HUES48 (cell line): Measurements from ENCODE around the gene MYO18A.

Experiments used
- H3K27ac ChIP-seq: one replicate; pipeline ENCODE4 v1.7.0; 2013; ENCODE audit warnings: low read depth, low read length, inconsistent platforms
- H3K27me3 ChIP-seq: 2 replicates; pipeline ENCODE4 v1.6.1; 2013; ENCODE audit warnings: mild to moderate bottlenecking, low read length; ENCODE audit not compliant: control insufficient read depth, insufficient read depth
- H3K36me3 ChIP-seq: 2 replicates; pipeline ENCODE4 v1.6.1; 2013; ENCODE audit warnings: low read length; ENCODE audit not compliant: control insufficient read depth, insufficient read depth
- H3K4me1 ChIP-seq: 2 replicates; pipeline ENCODE4 v1.6.1; 2013; ENCODE audit warnings: mild to moderate bottlenecking, low read length; ENCODE audit not compliant: control insufficient read depth, insufficient read depth
- H3K4me3 ChIP-seq: 2 replicates; pipeline ENCODE4 v1.5.1; 2013; ENCODE audit warnings: mild to moderate bottlenecking, low read depth, low read length
- H3K9ac ChIP-seq: 2 replicates; pipeline ENCODE4 v1.6.1; 2013; ENCODE audit warnings: mild to moderate bottlenecking, low read depth, low read length, moderate library complexity
- H3K9me3 ChIP-seq: 2 replicates; pipeline ENCODE4 v1.6.1; 2013; ENCODE audit warnings: low read length; ENCODE audit not compliant: control insufficient read depth, insufficient read depth

The MYO18A gene

DNA sequence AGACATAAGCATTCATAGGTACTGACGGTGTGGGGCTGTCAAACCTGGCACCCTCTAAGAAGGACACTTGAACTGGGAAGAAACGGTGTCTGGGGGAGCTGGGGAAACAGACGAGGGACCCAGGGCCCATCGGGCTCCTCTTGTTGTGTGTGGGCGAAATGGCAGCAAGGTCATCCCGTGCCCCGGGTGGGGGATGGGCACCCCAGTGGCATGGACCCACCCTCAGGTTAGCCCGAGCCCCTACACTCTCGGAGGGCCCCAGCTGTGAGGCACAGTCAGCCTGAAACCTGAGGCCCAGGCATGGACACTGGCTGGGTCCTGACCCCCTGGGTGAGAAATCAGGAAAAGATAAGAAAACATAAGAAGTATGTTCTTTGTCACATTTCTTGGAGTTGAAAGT, 57.1 kb downstream of the MYO18A start:
- Histone ChIP-seq H3K4me1 (no peaks in the 10 kb centered on the region), H3K4me3 (no peak overlapping the region), H3K9ac (no peak overlapping the region), H3K27me3 (no peaks in the 10 kb centered on the region), H3K36me3 (peaks cover 11% of the 10 kb centered on the region), H3K27ac (no peak overlapping the region), H3K9me3 (no peaks in the 10 kb centered on the region)

DNA sequence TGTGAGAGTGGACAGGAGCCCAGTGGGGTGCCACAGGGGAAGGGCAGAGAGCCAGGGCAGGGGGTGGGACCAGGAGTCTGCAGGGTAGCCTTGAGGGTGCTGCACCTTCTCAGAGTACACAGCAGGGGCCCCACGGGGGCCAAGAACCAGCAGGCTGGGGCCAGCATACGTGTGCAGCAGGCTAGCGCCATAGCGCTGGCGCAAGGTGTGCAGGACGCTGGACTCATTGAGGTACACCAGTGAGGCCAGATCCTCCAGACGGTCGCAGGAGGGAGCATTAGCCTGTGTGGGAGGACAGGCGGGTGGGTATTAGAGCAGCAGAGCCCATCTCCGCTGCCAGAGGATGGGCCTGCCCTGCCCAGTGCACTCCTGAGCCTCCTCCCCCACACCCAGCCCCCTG, 58.8 kb downstream of the MYO18A start:
- H3K27ac ChIP-seq: no peak overlapping the region
- H3K4me3 ChIP-seq: no peak overlapping the region
- H3K36me3 ChIP-seq: peaks cover 11% of the 10 kb centered on the region
- no peaks in the 10 kb centered on the region for H3K27me3 ChIP-seq
- H3K9ac ChIP-seq: no peak overlapping the region
- peaks cover 3% of the 10 kb centered on the region for H3K4me1 ChIP-seq
- no peaks in the 10 kb centered on the region for H3K9me3 ChIP-seq

DNA sequence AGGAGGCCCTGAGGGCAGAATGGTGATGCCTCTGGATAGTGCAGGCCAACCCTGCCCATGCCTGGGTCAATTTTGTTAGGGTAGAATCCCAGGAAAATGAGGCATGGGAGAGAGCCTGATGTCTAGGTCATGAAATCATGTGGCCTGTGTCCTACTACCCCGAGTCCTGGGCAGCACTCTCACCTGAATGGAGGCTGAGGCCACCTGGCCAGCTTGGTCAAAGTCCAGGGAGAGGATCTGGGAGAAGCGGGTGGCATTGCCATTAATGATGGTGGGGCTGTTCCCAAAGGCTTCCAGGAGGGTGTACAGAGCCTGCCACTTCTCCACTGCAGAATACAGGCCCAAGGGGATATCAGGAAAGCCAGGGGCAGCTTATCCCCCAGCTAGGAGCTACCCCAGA, 59.8 kb downstream of the MYO18A start:
- no peak overlapping the region for H3K27ac ChIP-seq
- H3K36me3 ChIP-seq: peaks cover 11% of the 10 kb centered on the region
- no peaks in the 10 kb centered on the region for H3K27me3 ChIP-seq
- no peak overlapping the region for H3K4me3 ChIP-seq
- H3K4me1 ChIP-seq: peaks cover 7% of the 10 kb centered on the region
- no peaks in the 10 kb centered on the region for H3K9me3 ChIP-seq
- no peak overlapping the region for H3K9ac ChIP-seq

DNA sequence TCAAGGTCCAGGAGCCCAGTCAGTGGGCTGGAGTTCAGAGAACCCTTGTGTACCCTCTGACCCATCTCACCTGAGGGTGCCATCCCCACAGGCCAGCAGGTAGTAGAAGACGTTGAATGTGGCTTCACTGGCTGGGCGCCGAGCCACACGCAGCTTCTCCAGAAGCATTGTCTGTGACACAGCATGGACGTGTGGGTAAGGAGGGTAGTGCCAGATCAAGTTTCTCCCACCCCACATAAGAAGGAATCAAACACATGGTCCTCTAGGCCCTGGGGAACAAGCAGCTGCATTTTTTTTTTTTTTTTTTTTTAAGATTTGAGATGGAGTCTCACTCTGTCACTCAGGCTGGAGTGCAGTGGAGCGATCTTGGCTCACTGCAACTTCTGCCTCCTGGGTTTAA, 60.9 kb downstream of the MYO18A start:
- H3K9ac ChIP-seq: no peak overlapping the region
- no peak overlapping the region for H3K4me3 ChIP-seq
- peaks cover 11% of the 10 kb centered on the region for H3K36me3 ChIP-seq
- H3K27me3 ChIP-seq: no peaks in the 10 kb centered on the region
- H3K4me1 ChIP-seq: peaks cover 7% of the 10 kb centered on the region
- H3K9me3 ChIP-seq: no peaks in the 10 kb centered on the region
- H3K27ac ChIP-seq: no peak overlapping the region

DNA sequence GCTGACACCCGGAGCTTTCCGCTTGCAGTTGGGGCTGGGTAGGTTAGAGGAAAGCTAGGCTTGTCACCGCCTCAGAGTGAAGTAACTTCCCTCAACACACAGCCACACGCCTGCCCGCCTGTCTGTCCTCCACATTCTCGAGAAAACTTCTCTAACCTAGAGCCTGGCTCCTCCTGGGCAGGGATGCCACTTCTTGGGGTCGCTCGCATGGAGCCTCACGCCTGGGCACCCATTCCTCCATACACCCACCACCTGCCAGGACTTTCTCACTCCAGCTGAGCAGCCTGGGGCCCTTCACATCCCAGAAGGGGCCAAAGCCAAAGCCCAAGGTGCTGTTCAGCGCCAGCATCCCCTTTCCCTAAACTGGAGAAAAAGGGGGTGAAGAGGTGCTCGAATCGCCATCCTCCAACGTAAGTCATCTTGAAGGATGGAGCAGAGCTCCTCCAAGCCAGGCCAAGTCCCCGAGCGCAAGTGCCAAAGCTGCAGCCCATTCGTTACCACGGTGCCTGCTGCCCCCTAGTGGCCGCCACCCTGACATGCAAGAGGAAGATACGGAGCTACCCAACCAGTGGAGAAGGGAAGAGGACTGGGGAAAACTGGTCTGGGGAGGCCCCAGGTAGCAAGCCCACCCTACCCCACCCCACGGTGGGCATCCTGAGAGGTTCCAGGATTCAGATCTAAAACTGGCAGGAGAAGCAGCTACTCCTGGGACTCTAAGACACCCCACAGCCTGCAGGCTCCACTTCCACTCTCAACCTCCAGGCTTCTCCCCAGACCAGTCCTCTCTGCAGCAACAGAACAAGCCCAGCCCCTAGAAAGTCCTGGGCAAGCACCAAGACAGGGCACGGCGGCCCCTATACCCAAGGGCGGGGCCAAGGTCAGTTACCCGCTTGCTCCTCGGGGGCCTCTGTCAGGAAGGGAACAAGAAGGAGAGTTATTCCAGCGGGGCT, 63.1 kb downstream of the MYO18A start:
- Histone ChIP-seq H3K9me3 (no peaks in the 10 kb centered on the region), H3K4me3 (no peak overlapping the region), H3K4me1 (peaks cover 7% of the 10 kb centered on the region), H3K36me3 (peaks cover 11% of the 10 kb centered on the region), H3K27ac (no peak overlapping the region), H3K9ac (no peak overlapping the region), H3K27me3 (no peaks in the 10 kb centered on the region)

DNA sequence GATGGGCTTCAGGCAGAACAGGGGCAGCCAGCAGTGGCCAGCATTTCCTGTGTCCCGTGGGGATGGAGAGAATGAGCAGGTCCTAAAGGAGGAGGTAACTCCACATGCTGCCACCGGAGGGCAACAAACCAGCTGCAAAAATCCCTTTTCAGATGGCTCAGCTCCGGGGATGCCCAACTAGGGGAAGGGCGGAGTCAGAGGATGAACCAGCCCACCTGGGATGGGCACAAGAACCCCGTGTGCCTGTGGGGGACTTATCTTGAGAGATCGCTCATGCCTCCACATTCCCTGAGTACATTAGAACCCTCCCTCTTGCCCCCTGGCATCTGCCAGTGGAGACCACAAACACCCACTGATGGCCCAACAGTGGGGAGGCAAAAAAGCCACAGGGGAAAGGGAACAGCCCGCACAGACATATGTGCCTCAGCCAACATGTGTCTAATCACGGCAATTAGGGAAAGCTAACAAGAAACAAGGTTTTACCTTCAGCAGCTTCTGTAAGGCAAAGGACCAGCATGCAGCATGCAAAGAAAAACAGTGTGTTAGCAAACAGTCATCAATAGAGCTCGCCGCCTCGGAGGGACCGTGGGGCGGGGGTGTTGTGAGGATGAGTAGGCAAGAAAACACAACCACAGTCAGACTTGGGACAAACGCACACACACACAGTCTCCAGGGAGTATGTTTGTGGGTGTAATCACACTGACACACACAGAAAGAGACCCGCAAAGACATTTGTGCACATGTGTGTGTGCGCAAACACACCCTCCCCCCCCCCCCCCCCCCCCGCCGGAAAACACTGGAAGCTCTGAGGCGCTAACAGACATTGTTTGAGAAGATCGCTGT, 64.0 kb downstream of the MYO18A start:
- Histone ChIP-seq H3K27ac (no peak overlapping the region), H3K4me3 (no peak overlapping the region), H3K9me3 (no peaks in the 10 kb centered on the region), H3K27me3 (no peaks in the 10 kb centered on the region), H3K36me3 (peaks cover 15% of the 10 kb centered on the region), H3K9ac (no peak overlapping the region), H3K4me1 (peaks cover 7% of the 10 kb centered on the region)

DNA sequence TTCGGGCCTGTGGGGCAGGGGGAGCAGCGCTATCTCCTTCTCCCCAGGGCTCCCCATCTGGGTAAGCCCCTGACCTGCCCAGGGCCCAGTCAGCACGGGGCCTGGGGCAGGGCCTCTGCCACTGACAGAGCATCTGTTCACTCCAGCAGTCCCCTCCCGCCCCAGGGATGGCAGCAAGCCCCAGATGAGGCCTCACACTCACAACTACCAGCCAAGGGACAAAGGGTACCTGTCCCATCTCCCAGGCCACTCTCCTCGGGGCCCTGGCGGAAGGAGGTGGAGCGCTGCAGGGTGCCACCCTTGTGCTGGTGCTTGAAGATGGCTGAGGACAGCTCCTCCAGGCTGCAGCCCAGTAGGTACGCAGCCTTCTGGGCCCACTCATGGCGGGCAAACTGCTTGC, 64.8 kb downstream of the MYO18A start:
- Histone ChIP-seq H3K4me3 (no peak overlapping the region), H3K4me1 (peaks cover 7% of the 10 kb centered on the region), H3K27ac (no peak overlapping the region), H3K9me3 (no peaks in the 10 kb centered on the region), H3K27me3 (no peaks in the 10 kb centered on the region), H3K9ac (no peak overlapping the region), H3K36me3 (peaks cover 16% of the 10 kb centered on the region; the same call in 1 of the 2 replicates)

DNA sequence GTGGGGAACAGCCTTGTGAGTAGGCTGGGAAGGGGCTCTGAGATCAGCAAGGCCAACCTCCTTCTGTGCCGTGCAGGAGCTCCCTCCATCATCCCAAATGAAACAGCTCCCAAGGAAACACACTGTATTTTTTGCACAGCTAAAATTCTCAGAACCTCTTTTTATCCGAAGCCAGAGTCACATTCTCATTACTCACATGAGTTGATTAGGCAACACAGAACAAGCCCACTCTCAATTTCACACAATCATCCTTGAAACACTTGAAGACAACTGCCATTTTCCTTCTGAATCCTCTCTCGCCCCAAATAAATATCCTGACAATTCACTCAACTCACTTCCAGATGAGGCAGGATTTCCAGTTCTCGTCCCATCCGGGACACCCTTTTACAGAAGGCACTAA, 66.1 kb downstream of the MYO18A start:
- H3K36me3 ChIP-seq: peaks cover 14% of the 10 kb centered on the region; the same call in 1 of the 2 replicates
- no peak overlapping the region for H3K4me3 ChIP-seq
- peaks cover 13% of the 10 kb centered on the region for H3K4me1 ChIP-seq
- no peak overlapping the region for H3K27ac ChIP-seq
- no peaks in the 10 kb centered on the region for H3K27me3 ChIP-seq
- no peak overlapping the region for H3K9ac ChIP-seq
- no peaks in the 10 kb centered on the region for H3K9me3 ChIP-seq

DNA sequence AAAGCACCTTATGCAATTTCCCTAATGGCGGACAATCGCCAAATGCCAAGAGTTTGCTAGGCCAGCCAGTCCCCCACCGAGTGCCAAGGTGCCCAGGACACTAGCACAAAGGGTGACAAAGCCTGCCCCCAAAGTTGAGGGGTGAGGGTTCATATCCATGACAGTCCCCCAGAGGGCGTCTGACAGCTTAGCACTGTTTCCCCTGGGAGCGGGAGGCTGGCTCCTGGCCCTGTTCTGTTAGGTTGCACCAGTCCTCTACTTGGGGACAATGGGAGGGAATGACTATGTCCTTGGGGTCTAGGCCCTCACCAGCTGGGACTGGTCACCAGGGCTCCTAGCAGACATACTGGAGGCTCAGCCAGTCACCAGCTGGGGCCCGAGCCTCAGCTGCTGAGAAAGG, 66.9 kb downstream of the MYO18A start:
- no peak overlapping the region for H3K27ac ChIP-seq
- peaks cover 17% of the 10 kb centered on the region; the same call in 1 of the 2 replicates for H3K36me3 ChIP-seq
- H3K4me3 ChIP-seq: no peak overlapping the region
- no peaks in the 10 kb centered on the region for H3K27me3 ChIP-seq
- no peak overlapping the region for H3K9ac ChIP-seq
- H3K9me3 ChIP-seq: no peaks in the 10 kb centered on the region
- peaks cover 13% of the 10 kb centered on the region for H3K4me1 ChIP-seq

DNA sequence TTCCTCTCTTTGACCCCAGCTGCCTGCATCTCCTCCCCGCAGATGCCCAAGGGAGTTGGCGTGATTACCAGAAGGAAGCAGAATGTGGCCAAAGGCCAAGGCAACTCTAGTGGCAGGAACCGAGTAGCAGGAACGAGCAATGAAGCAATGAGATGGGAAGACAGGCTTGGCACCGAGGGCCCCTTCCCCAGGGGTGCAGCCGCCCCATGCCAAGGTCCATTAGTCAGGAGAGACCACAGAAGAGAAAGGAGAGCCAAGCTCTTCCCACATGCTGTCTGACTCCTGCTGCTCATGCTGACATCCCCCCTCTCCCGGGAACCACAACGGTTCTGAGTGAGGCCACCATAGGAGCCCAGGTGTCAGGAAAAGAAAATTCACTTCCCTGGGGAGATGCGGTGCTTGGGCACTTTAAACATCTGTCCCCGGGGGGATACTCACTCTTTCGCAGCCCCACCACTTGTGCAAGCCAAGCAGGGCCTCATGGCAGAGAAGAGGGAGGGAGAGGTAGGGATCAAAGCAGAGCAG, 67.4 kb downstream of the MYO18A start:
- Histone ChIP-seq H3K27me3 (no peaks in the 10 kb centered on the region), H3K36me3 (peaks cover 22% of the 10 kb centered on the region; the same call in 1 of the 2 replicates), H3K4me3 (no peak overlapping the region), H3K4me1 (peaks cover 13% of the 10 kb centered on the region), H3K9me3 (no peaks in the 10 kb centered on the region), H3K9ac (no peak overlapping the region), H3K27ac (no peak overlapping the region)
